Fibroblast of skin of left biceps (primary cell): ENCODE results near the gene TYMS.

Experiments used
- DNase-seq, 2 experiments: peaks; one replicate each; pipeline ENCODE4 v3.0.0-alpha.2; 2013; ENCODE audit warnings: low read depth in 2 of 2

TYMS gene

DNA sequence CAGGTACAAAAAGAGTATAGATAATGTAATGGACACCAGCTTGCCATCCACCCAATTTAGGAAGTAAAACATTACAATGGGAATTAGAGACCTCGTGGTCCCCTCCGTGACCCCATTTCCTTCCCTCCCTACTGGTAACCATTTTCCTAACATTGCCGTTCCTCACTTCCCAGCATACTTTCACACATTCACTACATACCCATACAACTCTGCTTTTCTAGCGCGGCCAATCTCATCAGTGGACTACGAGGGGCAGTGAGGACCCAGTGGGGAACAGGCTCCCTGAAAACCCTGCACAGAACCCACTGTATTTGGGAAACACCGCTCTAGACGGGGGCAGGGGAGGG lies 53.8 kb downstream of the TYMS start:
- no peak for DNase-seq

DNA sequence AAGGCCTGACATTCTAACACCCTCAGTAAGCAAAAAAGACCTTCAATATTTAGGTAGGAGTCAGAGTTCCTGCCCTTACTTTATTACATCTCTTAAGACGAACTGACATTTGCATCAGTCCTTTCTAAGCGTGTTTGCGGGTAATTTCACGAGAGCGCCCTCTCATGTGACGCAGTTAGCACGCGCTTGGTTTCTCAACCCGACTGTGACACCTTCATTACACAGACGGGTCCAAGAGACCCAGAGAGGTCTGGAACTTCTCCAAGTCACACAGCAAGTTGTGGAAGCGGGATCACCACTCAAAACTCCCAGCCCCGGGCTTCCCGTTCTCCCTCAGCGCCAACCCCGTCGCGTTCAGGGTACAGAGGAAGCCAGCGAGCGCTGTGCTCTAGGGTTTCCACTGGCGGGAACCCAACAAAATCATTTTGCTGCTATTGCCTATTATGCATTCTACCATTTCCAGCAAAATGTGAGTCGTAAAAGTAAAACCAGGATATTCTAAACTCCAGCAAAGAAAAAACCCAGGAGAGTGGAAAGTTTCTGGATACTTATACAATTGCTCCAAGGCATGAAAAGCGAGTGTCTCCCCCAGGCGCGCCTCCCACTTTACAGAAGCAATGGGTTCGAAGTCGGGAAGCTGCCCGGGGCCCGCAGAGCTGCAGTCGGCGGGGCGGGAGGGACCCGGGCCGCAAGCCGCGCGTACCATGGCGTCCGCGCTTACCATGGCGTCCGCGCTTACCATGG lies 54.4 kb downstream of the TYMS start:
- peak; percentile 58 to 62 for DNase-seq

DNA sequence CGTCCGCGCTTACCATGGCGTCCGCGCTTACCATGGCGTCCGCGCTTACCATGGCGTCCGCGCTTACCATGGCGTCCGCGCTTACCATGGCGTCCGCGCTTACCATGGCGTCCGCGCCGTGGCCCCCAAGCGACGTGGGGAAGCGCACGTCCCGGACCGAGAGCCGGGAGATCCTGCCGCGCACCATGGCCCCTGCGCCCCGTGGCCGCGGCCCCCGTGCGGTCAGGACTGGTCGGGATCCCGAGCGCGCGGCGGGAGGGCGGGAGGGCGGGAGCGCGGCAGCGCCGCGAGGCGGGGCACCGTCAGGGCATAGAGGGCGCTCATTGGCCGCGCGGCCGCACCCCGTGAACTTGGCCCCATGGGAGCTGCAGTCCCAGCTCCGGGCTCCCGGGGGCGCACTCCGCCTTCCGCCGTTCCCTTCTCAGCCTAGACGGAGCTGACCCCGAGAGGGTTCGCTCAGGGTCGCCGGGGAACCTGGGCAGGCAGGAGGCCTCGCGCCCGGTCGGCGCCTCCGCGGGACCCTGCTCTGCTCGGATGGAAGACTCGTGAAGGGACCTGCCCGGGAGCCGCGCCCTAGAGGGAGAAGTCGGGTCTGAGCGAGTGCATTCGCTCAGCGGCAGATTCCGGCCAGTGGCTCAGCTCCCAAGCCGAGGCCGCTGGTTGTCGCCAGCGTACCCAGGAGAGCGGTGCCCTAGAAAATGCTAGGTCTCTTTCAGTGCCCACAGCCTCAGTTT lies 55.1 kb downstream of the TYMS start, which contains the start of gene ENOSF1:
ENOSF1 (minus strand) TSS at position 230 of the 734 bp plus-strand sequence; CDS start at position 187, 43 bp downstream.
- DNase-seq, result peak; percentile 52 to 58

DNA sequence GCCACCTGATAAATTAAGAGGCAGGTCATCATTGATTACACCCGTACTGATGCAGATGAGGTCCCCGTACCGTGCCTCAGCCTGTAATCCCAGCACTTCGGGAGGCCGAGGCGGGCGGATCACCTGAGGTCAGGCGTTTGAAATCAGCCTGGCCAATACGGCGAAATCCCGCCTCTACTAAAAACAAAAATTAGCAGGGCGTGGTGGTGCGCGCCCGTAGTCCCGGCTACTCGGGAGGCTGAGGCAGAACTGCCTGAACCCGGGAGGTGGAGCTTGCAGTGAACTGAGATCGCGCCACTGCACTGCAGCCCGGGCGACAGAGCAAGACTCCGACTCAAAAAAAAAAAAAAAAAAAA lies 55.7 kb downstream of the TYMS start:
- no peak for DNase-seq

DNA sequence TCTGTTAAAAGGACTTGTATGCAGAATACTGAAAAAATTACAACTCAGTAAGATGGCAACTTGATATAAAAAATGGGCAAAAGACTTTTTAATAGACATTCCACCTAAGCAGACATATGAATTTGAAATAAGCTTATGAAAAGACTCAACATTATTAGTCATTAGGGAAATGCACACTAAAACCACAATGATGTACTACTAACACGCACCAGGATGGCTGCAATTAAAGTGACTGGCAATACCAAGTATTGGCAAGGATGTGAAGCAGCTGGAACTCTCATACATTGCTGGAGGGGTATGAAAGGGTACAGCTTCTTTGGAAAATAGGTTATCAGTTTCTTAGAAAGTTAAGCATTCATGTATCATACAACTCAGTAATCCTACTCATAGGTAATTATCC lies 58.2 kb downstream of the TYMS start:
- DNase-seq, result no peak

DNA sequence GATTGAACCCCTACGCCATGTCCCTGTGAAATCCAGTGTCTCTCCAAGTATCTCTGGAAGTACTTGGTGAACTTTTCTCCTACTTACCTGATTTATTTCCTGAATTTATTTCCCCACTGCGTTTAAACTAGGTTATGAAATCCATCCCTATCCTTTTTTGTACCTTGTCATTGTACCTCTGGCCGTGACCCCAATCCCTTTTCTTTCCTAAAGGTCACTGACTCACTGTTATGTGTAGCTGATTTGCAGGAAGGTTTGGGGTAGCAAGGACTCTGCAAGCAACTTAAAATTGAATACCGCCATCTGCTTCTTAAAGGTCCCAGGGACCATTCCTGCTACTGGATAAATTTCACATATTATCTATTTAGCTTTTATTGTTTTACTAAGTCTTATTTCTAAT lies 59.5 kb downstream of the TYMS start:
- DNase-seq, result no peak
